GM20431 (cell line): ENCODE data around the gene OGDH.

Experiments
- in situ Hi-C: fragments of 300-500 bp; cut with MseI, MboI; formaldehyde crosslinking; loops from one replicate; pipeline ENCODE4 v1.15.0; 2020; ENCODE audit warnings: low sequenced_read_pairs; ENCODE audit not compliant: unreplicated experiment

Gene OGDH

DNA sequence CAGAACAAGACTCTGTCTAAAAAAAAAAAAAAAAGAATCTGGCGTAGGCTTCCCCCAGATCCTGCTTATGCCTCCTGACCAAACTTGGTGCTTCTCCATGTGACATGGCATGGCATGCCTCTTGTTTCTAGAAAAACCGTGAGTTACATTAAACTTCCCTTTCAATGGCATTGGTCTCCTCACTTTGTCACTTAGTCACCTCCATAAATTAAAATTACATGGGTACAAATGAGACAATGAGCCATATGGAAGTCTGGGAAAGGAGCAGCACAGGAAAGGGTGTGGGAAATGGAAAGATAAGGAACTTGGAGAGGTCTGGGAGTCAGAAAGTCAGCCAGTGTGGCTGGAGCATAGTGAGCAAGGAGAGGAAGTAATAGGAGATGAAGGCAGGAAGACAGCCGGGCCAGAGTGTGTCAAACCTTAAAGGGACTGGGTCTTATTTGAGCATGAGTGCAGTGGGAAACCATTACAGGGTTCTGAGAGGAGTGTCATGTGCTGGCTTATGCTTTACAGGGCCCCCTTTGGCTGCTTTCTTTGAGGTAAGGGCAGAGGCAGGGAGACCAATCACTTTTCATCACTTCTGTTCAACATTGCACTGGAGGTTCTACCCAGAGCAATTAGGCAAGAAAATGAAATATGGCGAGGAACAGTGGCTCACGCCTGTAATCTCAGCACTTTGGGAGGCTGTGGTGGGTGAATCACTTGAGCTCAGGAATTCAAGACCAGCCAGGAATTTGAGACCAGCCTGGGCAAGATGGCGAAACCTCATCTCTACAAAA, 120.9 kb downstream of the OGDH start:
- in situ Hi-C loops = no loop called here

- in situ Hi-C loops = no loop called here
Observed at GRCh38 chr7:44727937-44728262, 121.5 kb downstream of the OGDH start.

GRCh38 chr7:44729949-44730590, 123.6 kb downstream of the OGDH start:
- in situ Hi-C loops = loop anchor here (5.0 kb wide), 1 partner anchor 38 kb away; no protein-coding TSS in a partner anchor

DNA sequence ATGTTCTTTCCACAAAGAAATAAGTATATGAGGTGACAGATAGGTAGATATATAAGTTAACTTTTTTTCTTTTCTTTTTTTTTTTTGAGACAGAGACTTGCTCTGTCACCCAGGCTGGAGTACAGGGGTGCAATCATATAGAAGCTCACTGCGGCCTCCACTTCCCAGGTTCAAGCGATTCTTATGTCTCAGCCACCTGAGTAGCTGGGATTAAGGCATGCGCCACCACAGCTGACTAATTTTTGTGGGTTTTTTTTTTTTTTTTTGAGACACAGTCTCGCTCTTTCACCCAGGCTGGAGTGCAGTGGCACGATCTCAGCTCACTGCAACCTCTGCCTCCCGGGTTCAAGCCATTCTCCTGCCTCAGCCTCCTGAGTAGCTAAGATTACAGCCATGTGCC, 126.5 kb downstream of the OGDH start:
- in situ Hi-C loops = loop anchor here (5.0 kb wide), 1 partner anchor 41 kb away; no protein-coding TSS in a partner anchor

GRCh38 chr7:44733708-44734481, 127.5 kb downstream of the OGDH start:
- in situ Hi-C loops = loop anchor here (5.0 kb wide), 1 partner anchor 42 kb away; no protein-coding TSS in a partner anchor

GRCh38 chr7:44735403-44736165, 129.2 kb downstream of the OGDH start:
- in situ Hi-C loops = no loop called here

- in situ Hi-C loops = no loop called here
Observed at GRCh38 chr7:44736896-44737295, 130.5 kb downstream of the OGDH start.

- in situ Hi-C loops = no loop called here
Observed at GRCh38 chr7:44738051-44738723, 131.8 kb downstream of the OGDH start.

DNA sequence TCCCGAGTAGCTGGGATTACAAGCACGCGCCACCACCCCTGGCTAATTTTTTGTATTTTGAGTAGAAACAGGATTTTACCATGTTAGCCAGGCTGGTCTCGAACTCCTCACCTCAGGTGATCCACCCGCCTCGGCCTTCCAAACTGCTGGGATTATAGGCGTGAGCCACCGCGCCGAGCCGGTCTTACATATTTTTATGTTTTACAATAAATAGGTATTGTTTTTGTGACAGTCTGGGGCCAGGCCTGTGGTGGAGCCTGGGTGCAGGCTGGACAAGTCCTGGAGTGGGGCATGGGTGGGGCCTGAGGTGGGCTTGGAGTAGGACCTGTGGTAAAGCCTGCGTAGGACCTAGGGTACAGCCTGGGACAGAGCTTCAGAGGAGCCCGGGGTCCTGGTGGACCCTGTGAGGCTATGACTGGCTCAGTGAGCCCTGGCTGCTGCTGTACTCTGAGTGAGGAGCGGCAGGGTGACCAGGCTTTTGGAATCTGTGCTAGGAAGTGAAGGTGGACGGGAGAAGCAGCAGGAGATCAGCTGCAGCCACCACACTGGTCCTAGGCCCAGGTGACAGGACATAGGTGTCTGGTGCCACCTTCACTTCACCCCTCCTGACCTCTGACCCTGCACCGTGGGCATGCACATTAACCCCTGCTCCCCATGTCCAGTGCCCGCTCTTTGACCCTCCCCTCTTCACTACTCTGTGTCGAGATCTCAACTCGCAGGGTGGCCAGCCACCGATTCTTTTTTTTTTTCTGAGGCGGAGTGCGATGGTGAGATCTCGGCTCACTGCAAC, 132.6 kb downstream of the OGDH start:
- in situ Hi-C loops = no loop called here

DNA sequence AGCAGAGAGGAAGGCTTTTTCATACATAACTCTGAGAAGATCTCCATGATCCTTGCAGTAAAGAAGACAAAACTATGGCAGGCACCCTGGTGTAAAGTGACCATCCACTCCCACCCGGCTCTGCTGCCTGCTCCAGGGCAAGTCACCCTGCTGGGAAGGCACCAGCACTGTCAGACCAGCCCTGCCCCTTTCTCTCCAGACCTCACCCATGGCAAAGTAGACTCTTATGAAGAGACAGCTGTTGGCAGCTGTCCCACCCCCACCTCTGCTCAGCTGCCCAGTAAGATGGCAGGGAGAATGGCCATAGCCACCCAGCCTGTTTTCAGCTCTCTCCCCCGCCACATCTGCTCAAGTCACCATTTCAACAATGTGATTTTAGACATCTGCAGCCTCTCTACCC, 133.6 kb downstream of the OGDH start:
- in situ Hi-C loops = no loop called here

DNA sequence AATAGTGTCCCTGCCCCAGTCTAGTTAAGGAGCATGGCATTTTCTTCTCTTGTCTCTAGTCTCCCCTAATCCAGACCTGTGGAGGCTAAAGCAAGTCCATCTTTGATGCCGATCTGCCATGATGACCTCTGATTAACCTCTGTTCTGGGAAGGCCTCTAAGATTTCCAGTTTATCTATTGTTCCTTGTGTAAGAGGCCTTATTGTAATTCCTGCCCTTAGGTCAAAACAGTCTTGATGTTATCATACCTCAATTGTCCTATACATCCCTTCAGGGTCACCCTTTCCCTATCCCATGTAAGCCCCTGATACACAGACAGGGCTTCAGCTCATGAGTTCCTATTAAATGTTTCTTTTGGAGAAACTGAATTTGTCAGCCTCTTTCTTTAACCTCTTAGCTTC, 137.3 kb downstream of the OGDH start:
- in situ Hi-C loops = no loop called here

- in situ Hi-C loops = no loop called here
Observed at GRCh38 chr7:44748045-44748947, 141.9 kb downstream of the OGDH start, which contains the start of gene ZMIZ2. Gene ZMIZ2 (plus strand): TSS chr7:44748847. CDS start chr7:44756250, 7,403 bp downstream.

DNA sequence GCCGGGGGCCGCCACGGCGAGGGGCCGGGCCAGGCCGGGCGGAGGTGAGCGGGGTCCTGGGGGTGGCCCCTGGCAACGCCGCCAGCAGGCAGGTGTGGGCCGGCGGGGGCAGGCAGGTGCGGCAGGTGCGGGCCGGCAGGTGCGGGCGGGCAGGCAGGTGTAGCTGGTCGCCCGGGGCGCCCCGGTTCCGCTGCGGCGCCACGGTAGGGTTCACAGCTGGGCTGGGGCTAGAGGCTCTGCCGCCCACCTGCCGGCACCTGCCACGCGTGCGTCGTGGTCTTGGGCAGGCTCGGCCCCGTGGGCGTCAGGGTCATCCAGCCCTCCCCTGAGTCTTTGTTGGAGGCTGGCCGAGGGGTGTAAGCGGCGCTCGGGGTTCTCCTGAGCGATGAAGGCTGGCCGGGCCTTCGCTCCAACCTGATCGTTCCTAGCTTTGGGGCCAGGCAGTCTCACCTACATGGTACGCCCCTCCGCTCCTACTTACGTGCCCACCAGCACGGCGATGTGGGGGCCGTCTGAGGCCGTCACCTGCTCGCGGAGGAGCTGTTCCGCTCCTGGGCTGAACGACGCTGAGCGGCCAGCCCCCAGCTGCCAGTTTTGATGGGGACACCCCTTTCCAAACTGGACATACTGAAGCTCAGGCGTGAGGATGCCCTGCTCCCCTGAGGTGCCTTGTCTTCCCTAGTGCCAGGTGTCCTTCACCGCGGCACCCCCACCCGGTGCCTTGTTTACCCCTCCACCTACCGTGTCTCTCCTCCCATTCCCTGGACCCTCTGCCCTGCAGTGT, 142.7 kb downstream of the OGDH start:
- in situ Hi-C loops = no loop called here

DNA sequence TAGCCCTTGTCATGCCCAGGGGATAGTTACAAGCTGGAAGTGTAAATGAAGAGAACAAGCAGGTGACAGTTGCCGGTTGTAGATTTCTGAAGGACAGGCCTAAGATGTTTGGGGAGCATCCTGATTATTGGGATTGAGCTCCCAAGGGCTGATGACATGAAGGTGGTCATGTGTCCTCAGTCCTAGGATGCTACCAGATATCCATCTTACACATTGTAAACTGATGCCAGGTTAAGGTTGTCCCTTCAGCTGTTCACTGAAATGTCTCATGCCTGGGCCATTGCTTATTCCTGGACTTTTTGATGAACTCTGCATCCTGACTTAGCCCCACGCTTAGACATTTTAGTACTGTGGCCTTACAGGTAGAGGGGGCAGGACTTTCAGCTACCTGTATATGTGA, 143.6 kb downstream of the OGDH start:
- in situ Hi-C loops = no loop called here

- in situ Hi-C loops = no loop called here
Observed at GRCh38 chr7:44750424-44750823, 144.0 kb downstream of the OGDH start.

GRCh38 chr7:44750921-44751571, 144.6 kb downstream of the OGDH start:
- in situ Hi-C loops = no loop called here

- in situ Hi-C loops = no loop called here
Observed at GRCh38 chr7:44752822-44753221, 146.4 kb downstream of the OGDH start.
